ENCODE results near the gene CYB5D1. TPM values are rescaled to one million over a fixed set of nuclear protein-coding genes. Genes with fewer than 3 reads are reported as not detected.
A peak's percentile ranks its signal among the peaks of the same experiment; 100 is the strongest.

Gene CYB5D1
- total RNA-seq, 1 donor from 2014 or later, result 9.2 TPM

DNA sequence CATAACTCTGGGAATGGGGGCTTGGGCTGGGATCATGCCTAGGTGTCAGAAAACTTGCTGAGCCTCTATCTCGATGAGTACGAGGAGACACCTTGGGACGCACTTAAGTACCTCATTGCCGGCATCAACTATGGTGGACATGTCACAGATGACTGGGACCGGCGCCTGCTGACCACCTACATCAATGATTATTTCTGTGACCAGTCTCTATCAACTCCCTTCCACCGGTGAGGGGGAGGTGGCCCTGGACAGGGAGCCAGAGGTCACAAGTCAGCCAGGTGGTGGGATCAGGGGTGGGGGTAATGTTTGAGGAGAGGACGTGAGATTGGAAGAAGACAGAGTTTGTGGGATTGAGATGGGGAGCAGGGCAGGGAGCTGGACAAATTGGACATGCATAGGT is 27.2 kb upstream of the CYB5D1 start:
- peaks cover 4% of the 10 kb centered on the region for H3K4me1 Mint-ChIP-seq (ENCODE audit: low read depth, unreplicated experiment)
- H3K36me3 Mint-ChIP-seq (ENCODE audit: unreplicated experiment), result no peaks in the 10 kb centered on the region
- no peak for DNase-seq
- H3K27ac Mint-ChIP-seq (ENCODE audit: unreplicated experiment), result no peak overlapping the region
- peaks cover 8% of the 10 kb centered on the region for H3K9me3 Mint-ChIP-seq (ENCODE audit: unreplicated experiment)
- H3K27me3 Mint-ChIP-seq (ENCODE audit: unreplicated experiment), result peaks cover 13% of the 10 kb centered on the region
- TF ChIP-seq, protein P1, sequence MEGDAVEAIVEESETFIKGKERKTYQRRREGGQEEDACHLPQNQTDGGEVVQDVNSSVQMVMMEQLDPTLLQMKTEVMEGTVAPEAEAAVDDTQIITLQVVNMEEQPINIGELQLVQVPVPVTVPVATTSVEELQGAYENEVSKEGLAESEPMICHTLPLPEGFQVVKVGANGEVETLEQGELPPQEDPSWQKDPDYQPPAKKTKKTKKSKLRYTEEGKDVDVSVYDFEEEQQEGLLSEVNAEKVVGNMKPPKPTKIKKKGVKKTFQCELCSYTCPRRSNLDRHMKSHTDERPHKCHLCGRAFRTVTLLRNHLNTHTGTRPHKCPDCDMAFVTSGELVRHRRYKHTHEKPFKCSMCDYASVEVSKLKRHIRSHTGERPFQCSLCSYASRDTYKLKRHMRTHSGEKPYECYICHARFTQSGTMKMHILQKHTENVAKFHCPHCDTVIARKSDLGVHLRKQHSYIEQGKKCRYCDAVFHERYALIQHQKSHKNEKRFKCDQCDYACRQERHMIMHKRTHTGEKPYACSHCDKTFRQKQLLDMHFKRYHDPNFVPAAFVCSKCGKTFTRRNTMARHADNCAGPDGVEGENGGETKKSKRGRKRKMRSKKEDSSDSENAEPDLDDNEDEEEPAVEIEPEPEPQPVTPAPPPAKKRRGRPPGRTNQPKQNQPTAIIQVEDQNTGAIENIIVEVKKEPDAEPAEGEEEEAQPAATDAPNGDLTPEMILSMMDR (IDR thresholded peaks at IDR 0.05; ENCODE audit: partially characterized antibody, unreplicated experiment), result no peak
- no peak overlapping the region for H3K4me3 Mint-ChIP-seq (ENCODE audit: unreplicated experiment)

DNA sequence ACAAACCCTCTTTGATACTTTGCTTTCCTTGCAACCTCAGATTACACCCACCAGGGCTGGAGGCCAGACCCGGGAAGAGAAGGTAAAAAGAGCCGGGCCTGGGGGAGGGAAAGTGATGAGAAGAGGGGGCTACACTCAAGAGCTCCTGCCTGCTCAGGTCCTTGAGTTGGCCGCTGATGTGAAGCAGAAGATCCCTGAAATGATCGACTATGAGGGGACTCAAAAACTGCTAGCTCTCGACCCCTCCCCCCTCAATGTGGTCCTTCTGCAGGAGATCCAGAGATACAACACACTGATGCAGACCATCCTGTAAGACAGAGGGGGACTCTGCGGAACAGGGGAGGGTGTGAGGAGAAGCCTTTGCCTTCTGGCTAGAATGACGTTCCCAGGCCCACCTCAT is 26.6 kb upstream of the CYB5D1 start:
- Mint-ChIP-seq H3K4me1 (ENCODE audit: low read depth, unreplicated experiment) (peaks cover 4% of the 10 kb centered on the region), H3K36me3 (ENCODE audit: unreplicated experiment) (no peaks in the 10 kb centered on the region), H3K4me3 (ENCODE audit: unreplicated experiment) (no peak overlapping the region), H3K9me3 (ENCODE audit: unreplicated experiment) (peaks cover 9% of the 10 kb centered on the region), H3K27ac (ENCODE audit: unreplicated experiment) (no peak overlapping the region), H3K27me3 (ENCODE audit: unreplicated experiment) (peaks cover 15% of the 10 kb centered on the region)
- DNase-seq, result no peak
- TF ChIP-seq, protein P1 (IDR thresholded peaks at IDR 0.05; ENCODE audit: partially characterized antibody, unreplicated experiment), result no peak

DNA sequence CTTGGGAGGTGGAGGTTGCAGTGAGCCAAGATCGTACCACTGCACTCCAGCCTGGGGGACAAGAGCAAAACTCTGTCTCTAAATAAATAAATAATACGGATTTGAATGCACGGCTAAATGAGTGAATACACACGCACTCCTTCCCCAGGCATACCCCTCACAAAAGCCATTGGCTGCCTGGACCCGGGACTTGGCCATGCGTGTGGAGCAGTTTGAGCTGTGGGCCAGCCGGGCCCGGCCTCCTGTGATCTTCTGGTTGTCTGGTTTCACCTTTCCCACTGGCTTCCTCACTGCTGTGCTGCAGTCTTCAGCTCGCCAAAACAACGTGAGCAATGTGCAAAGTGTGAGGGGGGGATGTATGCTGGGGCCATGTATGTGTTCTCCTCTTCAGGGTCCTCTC is 25.4 kb upstream of the CYB5D1 start:
- H3K4me3 Mint-ChIP-seq (ENCODE audit: unreplicated experiment), result peak overlapping the region; percentile 36
- peaks cover 16% of the 10 kb centered on the region for H3K9me3 Mint-ChIP-seq (ENCODE audit: unreplicated experiment)
- no peak for DNase-seq
- H3K36me3 Mint-ChIP-seq (ENCODE audit: unreplicated experiment), result no peaks in the 10 kb centered on the region
- peaks cover 24% of the 10 kb centered on the region for H3K27me3 Mint-ChIP-seq (ENCODE audit: unreplicated experiment)
- peaks cover 8% of the 10 kb centered on the region for H3K4me1 Mint-ChIP-seq (ENCODE audit: low read depth, unreplicated experiment)
- TF ChIP-seq, protein P1 (IDR thresholded peaks at IDR 0.05; ENCODE audit: partially characterized antibody, unreplicated experiment), result no peak
- no peak overlapping the region for H3K27ac Mint-ChIP-seq (ENCODE audit: unreplicated experiment)

DNA sequence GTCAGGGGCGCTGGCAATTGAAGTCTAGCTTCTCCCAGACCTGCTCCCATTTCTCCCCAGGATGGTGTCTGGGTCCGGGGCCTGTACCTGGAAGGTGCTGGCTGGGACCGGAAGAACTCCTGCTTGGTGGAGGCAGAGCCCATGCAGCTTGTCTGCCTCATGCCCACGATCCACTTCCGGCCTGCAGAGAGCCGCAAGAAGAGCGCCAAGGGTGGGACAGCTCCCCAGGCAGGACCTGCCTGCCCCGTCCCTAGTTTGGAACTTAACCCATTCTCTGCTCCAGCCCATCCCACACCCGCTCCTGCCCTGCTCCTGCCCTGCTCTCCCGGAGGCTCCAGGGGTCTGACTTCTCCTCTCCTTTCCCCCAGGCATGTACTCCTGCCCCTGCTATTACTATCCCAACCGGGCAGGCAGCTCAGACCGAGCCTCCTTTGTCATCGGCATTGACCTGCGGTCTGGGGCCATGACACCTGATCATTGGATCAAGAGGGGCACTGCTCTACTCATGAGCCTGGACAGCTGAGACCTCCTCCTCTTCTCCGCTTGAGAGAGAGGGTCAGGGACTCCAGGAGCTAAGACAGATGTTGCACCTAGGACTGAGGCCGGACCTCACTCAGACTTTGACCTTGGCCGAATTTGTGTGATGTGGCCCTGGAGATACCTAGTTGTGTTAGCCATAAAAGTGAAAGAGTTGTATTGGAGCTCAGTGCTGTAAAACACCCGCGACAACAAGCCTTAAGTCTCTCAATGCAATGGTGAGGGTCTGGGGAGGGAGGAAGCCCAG is 24.6 kb upstream of the CYB5D1 start:
- DNase-seq, result no peak
- TF ChIP-seq, protein P1 (IDR thresholded peaks at IDR 0.05; ENCODE audit: partially characterized antibody, unreplicated experiment), result no peak
- Mint-ChIP-seq H3K27me3 (ENCODE audit: unreplicated experiment) (peaks cover 24% of the 10 kb centered on the region), H3K9me3 (ENCODE audit: unreplicated experiment) (peaks cover 19% of the 10 kb centered on the region), H3K4me1 (ENCODE audit: low read depth, unreplicated experiment) (peaks cover 8% of the 10 kb centered on the region), H3K36me3 (ENCODE audit: unreplicated experiment) (no peaks in the 10 kb centered on the region), H3K4me3 (ENCODE audit: unreplicated experiment) (peak overlapping the region; percentile 82), H3K27ac (ENCODE audit: unreplicated experiment) (peak overlapping the region; percentile 44)

- peak; percentile 89 for DNase-seq
- H3K36me3 Mint-ChIP-seq (ENCODE audit: unreplicated experiment), result no peaks in the 10 kb centered on the region
- TF ChIP-seq, protein P1 (IDR thresholded peaks at IDR 0.05; ENCODE audit: partially characterized antibody, unreplicated experiment), result no peak
- peak within 1 kb of the TSS; percentile 78 for H3K27ac Mint-ChIP-seq (ENCODE audit: unreplicated experiment)
- peaks cover 31% of the 10 kb centered on the region for H3K27me3 Mint-ChIP-seq (ENCODE audit: unreplicated experiment)
- peak within 1 kb of the TSS; percentile 94 for H3K4me3 Mint-ChIP-seq (ENCODE audit: unreplicated experiment)
- H3K9me3 Mint-ChIP-seq (ENCODE audit: unreplicated experiment), result peaks cover 24% of the 10 kb centered on the region
- peaks cover 12% of the 10 kb centered on the region for H3K4me1 Mint-ChIP-seq (ENCODE audit: low read depth, unreplicated experiment)
These were observed 23.8 kb upstream of the CYB5D1 start, which contains the start of gene KDM6B for GRCh38 chr17:7833795-7834541. Gene KDM6B (plus strand): TSS chr17:7834217. CDS start chr17:7845555, 11,338 bp downstream.

Data from glutamatergic neuron (in vitro differentiated cells).